Middle frontal gyrus (tissue), 1 donor: ENCODE data around the gene KSR2.
"Not testable (repeated sequence)": the region's sequence is repeated elsewhere in the genome, so short reads cannot be mapped to it uniquely, and the experiment has no call there.

Source experiments
- DNase-seq: peaks from one replicate; pipeline ENCODE4 v3.0.0-alpha.2; 2015; ENCODE audit warnings: low spot score; ENCODE audit errors: extremely low spot score

The KSR2 gene

DNA sequence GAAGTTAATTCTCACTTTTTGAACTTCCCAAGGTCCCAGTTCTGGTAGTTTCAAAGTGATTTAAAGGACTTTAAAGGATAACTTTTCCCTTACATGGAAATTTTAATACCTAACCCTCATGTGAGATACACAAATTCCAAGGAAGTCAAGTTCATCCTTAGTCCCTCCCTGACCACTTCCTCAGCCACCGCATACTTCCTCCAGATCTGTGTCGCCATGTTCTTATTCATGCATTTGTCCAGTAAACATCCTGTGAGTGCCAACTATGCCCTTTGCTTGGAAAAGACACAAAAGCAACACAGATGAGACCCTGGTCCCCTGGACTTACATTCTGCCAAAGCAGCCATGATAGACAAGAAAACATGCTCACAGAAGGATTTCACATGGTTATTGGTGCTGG, 206.6 kb downstream of the KSR2 start:
- DNase-seq: no peak

DNA sequence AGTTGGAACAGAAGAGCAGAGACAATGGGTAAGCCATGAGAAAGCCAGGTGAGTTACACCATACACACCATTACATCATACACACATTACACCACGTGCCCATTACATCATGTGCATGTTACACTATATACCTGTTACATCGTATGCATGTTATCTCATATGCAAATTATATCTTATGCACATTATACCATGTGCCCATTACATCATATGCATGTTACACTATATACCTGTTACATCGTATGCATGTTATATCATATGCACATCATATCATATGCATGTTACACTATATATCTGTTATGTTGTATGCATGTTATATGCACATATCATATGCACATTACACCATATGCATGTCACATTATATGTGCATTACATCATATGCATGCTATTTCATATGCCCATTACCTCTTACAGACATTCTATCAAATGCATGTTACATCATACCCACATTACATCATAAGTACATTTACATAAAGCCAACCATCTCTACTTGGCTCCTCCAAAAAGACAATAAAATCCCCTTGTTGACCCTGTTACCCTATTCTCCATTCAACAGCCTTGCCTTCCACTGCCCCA, 207.2 kb downstream of the KSR2 start:
- no peak for DNase-seq

DNA sequence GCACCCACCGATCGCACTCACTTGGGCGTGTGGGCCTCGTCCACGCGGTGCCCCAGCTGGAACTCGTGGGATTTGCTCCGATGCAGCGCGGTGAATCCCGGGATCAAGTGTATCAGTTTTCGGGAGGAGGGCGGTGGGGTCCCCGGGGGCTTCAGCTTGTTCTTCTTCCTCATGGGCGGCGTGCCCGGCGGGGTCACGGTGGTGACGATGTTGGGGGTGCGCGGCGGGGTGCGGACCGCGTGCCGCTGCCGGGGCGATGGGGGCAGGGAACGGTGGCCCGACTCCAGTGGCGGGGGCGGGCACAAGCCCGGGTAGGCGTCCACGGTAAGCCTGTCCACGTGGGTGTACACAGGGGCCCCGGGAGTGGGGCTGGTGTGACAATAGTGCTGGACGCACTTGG, 207.8 kb downstream of the KSR2 start:
- DNase-seq: no peak

DNA sequence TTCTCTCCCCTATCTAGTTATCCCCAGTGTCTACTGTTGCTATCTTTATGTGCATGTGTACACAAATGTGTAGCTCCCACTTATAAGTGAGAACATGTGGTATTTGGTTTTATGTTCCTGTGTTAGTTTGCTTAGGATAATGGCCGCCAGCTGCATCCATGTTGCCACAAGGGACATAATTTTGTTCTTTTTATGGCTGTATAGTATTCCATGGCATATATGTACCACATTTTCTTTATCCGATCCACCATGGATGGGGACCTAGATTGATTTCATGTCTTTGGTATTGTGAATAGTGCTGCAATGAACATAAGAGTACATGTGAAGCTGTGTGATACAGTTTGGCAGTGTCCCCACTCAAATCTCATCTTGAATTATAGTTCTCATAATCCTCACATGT, 218.1 kb downstream of the KSR2 start:
- DNase-seq: no peak

DNA sequence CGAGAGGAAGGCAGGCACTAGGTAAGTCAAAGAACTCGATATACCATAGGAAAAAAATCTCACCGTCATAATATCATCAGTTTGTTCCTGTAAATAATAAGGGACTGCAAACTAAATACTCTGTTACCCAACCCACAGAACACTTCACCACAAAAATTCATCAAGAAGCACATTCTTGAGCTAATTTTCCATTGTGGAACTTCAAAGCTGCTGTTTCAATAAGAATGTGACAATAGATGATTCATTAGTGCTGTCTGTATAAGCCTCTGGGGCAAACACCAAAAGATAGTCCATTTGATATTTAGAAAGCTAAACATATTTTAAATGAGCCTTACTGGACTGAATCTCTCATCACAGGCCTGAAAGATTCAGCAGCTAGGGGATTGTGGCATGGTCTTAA, 219.4 kb downstream of the KSR2 start:
- DNase-seq: no peak

GRCh38 chr12:117746358-117746757, 222.4 kb downstream of the KSR2 start:
- not testable (repeated sequence) for DNase-seq

- no peak for DNase-seq
Measured at GRCh38 chr12:117744418-117744817, 224.4 kb downstream of the KSR2 start.

- DNase-seq: no peak
Measured at GRCh38 chr12:117743761-117744160, 225.0 kb downstream of the KSR2 start.

- DNase-seq: no peak
Measured at GRCh38 chr12:117742721-117743120, 226.1 kb downstream of the KSR2 start.

DNA sequence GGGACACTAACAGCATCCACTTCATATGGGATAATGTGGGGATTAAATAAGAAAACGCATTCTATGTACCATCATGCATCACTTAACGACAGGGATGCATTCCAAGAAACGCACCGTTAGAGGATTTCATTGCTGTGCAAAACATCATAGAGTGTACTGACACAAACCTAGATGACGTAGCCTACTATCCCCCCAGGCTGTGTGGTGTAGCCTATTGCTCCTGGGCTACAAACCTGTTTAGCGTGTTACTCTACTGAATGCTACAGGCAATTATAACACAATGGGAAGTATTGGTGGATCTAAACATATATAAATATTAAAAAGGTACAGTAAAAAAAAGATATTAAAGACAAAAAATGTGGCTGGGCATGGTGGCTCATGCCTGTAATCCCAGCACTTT, 230.6 kb downstream of the KSR2 start:
- no peak for DNase-seq

GRCh38 chr12:117733549-117733805, 235.3 kb downstream of the KSR2 start:
- no peak for DNase-seq

DNA sequence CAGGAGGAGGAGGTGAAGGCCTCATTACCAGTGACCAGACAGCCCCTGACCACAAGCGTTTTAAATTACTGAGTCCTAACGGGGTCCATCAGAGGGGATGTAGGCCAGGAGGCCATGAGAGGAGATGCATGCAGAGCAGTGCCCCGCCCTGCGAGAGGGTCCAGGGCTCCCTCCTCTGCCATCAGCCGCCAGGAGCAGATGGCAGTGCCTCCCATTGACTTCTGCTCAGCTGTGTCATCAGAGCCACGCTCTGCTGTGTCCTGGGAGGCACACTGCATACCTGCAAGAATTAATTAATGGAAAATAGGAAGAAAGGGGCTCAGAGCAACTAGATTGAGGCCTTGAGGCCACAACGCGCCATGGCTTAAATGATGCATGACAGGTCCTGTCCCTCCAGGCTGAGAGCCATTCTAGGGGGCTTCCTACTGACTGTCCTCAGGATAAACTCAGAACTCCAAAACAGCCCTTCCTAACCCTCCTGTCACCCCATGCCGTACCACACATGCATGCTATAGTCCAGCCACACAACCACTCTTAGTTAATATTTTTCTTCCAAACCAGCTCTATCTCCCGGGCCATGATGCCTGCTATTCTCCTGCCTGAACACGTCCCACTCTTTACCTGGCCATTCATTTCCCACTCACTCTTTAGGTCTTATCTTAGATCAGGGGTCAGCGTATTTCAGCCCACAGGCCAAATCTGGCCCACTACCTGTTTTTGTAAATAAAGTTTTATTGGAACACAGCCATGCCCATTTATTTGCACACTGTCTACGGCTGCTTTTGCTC, 235.8 kb downstream of the KSR2 start:
- no peak for DNase-seq

GRCh38 chr12:117731131-117731530, 237.7 kb downstream of the KSR2 start:
- not testable (repeated sequence) for DNase-seq

DNA sequence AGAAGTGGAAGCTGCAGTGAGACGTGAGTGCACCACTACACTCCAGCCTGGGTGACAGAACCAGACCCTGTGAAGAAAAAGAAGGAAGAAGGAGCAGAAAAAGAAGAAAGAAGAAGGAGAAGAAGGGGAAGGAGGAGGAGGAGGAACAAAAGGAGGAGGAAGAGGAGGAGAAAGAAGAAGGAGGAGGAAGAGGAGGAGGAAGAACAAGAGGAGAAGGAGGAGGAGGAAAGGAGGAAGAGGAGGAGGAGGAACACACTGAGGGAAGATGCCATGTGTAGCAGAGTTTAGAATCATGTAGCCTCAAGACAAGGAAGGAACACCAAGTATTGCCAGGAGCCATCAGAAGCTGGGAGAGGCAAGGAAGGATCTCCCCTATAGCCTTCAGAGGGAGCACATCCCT, 241.5 kb downstream of the KSR2 start:
- DNase-seq: no peak

GRCh38 chr12:117724543-117724942, 244.2 kb downstream of the KSR2 start:
- no peak for DNase-seq

DNA sequence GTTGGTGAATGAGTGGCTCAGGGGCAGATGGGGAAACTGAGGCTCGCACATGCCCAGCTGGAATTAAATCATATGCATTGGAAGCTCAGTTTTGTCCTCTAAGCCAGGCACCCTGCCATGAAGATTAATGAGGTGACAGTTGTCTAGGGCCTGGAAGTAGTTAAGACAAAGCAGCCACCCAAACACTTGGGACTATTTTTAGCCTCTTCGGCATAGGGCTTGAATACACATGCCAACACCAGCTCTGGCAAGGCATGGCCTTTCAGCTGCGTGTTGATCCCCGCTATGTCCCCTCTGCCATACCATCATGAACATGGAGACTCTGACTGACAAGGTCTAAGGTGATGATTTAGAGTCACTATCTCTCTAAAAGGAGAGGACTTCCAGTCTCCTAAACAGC, 250.2 kb downstream of the KSR2 start:
- no peak for DNase-seq

GRCh38 chr12:117718141-117718540, 250.6 kb downstream of the KSR2 start:
- no peak for DNase-seq

DNA sequence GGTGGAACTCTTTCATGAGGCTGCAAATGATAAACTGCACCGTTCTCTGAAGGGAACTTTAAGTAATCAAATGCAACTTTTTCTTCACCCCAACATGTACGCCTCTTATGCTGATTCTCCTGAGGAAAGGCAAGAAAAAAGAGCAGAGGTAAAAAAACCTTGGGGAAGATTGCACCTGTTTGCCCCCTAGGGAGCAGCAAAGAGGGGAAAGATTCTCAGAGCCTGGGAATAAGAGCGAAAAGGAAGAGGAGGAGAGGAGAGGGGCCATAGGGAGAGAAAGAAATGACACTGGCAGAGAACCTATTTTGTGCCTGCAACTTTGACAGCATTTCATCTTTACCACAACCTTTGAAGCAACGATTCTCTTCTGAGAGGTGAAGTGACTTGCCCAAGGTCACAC, 254.6 kb downstream of the KSR2 start:
- no peak for DNase-seq

- no peak for DNase-seq
Measured at GRCh38 chr12:117710121-117710520, 258.7 kb downstream of the KSR2 start.

GRCh38 chr12:117707861-117708260, 260.9 kb downstream of the KSR2 start:
- DNase-seq: no peak

- no peak for DNase-seq
Measured at GRCh38 chr12:117703584-117703983, 265.2 kb downstream of the KSR2 start.

- no peak for DNase-seq
Measured at GRCh38 chr12:117702741-117703140, 266.0 kb downstream of the KSR2 start.

GRCh38 chr12:117699575-117699974, 269.2 kb downstream of the KSR2 start:
- DNase-seq: no peak

DNA sequence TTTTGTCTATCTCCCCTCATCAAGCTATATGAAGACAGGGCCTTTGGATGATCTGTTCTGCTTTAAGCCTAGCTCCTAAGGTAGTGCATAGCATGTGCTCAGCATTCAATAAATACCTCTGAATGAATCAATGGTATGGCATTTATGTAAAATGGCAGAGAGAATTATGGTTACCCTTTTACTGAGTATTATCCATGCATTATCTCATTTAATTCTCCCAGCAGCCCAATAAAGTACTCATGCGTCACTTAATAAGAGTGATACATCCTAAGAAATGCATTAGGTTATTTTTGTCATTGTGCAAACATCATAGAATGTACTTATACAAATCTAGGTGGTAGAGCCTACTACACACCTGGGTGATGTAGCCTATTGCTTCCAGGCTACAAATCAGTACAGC, 269.7 kb downstream of the KSR2 start:
- DNase-seq: no peak
